GM23338 (cell line): ENCODE measurements around the gene CUL7. TPM values are rescaled to one million over a fixed set of nuclear protein-coding genes. Genes with fewer than 3 reads are reported as not detected.

ENCODE experiments used
- ATAC-seq: fragments of 200-7000 bp; cut with Tn5 transposase; 3 replicates; pipeline ENCODE4 v1.9.1; 2020
- DNase-seq: peaks from one replicate; pipeline ENCODE4 v3.0.0-alpha.2; 2015; ENCODE audit warnings: low spot score
- H2AFZ ChIP-seq: fragments of 200-600 bp; sonication (generic); 2 replicates; pipeline ENCODE4 v1.8.0; 2016; ENCODE audit warnings: antibody characterized with exemption, mild to moderate bottlenecking, moderate library complexity
- H3F3A ChIP-seq: fragments of 200-600 bp; sonication (generic); replicated peaks from 2 replicates; pipeline ENCODE4 v1.8.0; 2017; ENCODE audit warnings: antibody characterized with exemption, mixed run types, low read depth
- H3K27ac ChIP-seq: fragments of 200-600 bp; sonication (generic); 2 replicates; pipeline ENCODE4 v1.6.1; 2016; ENCODE audit warnings: low read depth
- H3K27me3 ChIP-seq: fragments of 200-600 bp; sonication (generic); 2 replicates; pipeline ENCODE4 v1.8.0; 2016; ENCODE audit warnings: mild to moderate bottlenecking, mixed run types, moderate library complexity; ENCODE audit not compliant: insufficient read depth
- H3K36me3 ChIP-seq: fragments of 200-600 bp; sonication (generic); 2 replicates; pipeline ENCODE4 v1.8.0; 2016; ENCODE audit warnings: mild to moderate bottlenecking; ENCODE audit not compliant: insufficient read depth
- H3K4me1 ChIP-seq: fragments of 200-600 bp; sonication (generic); 2 replicates; pipeline ENCODE4 v1.8.0; 2016; ENCODE audit warnings: mild to moderate bottlenecking, moderate library complexity; ENCODE audit not compliant: insufficient read depth
- H3K4me2 ChIP-seq: fragments of 200-600 bp; sonication (generic); 2 replicates; pipeline ENCODE4 v1.7.1; 2017; ENCODE audit warnings: mixed run types
- H3K4me3 ChIP-seq: fragments of 200-600 bp; sonication (generic); 2 replicates; pipeline ENCODE4 v1.6.1; 2016; ENCODE audit warnings: mixed run types
- H3K79me2 ChIP-seq: fragments of 200-600 bp; sonication (generic); replicated peaks from 2 replicates; pipeline ENCODE4 v1.8.0; 2017; ENCODE audit warnings: mild to moderate bottlenecking; ENCODE audit not compliant: insufficient read depth
- H3K9me2 ChIP-seq: fragments of 200-600 bp; sonication (generic); 2 replicates; pipeline ENCODE4 v1.8.0; 2017; ENCODE audit not compliant: insufficient read depth
- H4K20me1 ChIP-seq: fragments of 200-600 bp; sonication (generic); replicated peaks from 2 replicates; pipeline ENCODE4 v1.8.0; 2017; ENCODE audit warnings: mild to moderate bottlenecking; ENCODE audit not compliant: insufficient read depth
- H3K27ac Mint-ChIP-seq: 2 replicates; pipeline ENCODE4 v1.8.0; 2020; ENCODE audit warnings: inconsistent platforms, mild to moderate bottlenecking, moderate library complexity, mixed read lengths
- H3K27me3 Mint-ChIP-seq: 3 replicates; pipeline ENCODE4 v1.8.0; 2022; ENCODE audit warnings: low read depth, mild to moderate bottlenecking, moderate library complexity, mixed read lengths, inconsistent platforms; ENCODE audit not compliant: insufficient read depth, poor library complexity
- H3K36me3 Mint-ChIP-seq: 3 replicates; pipeline ENCODE4 v1.8.0; 2021; ENCODE audit warnings: low read depth, mild to moderate bottlenecking, inconsistent platforms, moderate library complexity, mixed read lengths
- H3K4me1 Mint-ChIP-seq: 3 replicates; pipeline ENCODE4 v1.8.0; 2020; ENCODE audit warnings: mild to moderate bottlenecking, inconsistent platforms, mixed read lengths
- H3K4me3 Mint-ChIP-seq: 3 replicates; pipeline ENCODE4 v1.8.0; 2021; ENCODE audit warnings: moderate library complexity, mild to moderate bottlenecking, inconsistent platforms, mixed read lengths
- H3K9me3 Mint-ChIP-seq: 3 replicates; pipeline ENCODE4 v1.8.0; 2020; ENCODE audit warnings: moderate library complexity, mild to moderate bottlenecking, inconsistent platforms, mixed read lengths
- CREB1 ChIP-seq: fragments of 250-450 bp; sonication (Bioruptor Pico); IDR thresholded peaks from 2 replicates; pipeline ENCODE4 v1.5.0; 2020; ENCODE audit warnings: low read depth, mild to moderate bottlenecking, moderate library complexity
- EZH2 ChIP-seq: fragments of 200-600 bp; sonication (generic); IDR thresholded peaks from one replicate; pipeline ENCODE4 v1.8.0; 2017; ENCODE audit warnings: antibody characterized with exemption, mild to moderate bottlenecking, low read depth; ENCODE audit not compliant: unreplicated experiment
- NANOG ChIP-seq: IDR thresholded peaks from 2 replicates; pipeline ENCODE4 v1.6.1; 2016; ENCODE audit warnings: antibody characterized with exemption, borderline replicate concordance
- ZNF114 ChIP-seq: fragments of 250-450 bp; sonication (Bioruptor Pico); IDR thresholded peaks from 2 replicates; pipeline ENCODE4 v1.5.0; 2020; ENCODE audit warnings: mild to moderate bottlenecking, moderate library complexity
- polyA plus RNA-seq: library from polyadenylated mRNA; unstranded; fragments of >200 nt; fragmentation: Nextera tagmentation; extraction: Ambion mirVana; gene quantifications from 2 replicates; pipeline ENCODE4 v1.2.1, GENCODE V29; 2016
- total RNA-seq: library from RNA; depleted of rRNA; stranded (reverse); fragments of >200 nt; shearing (Covaris generic); gene quantifications from 2 replicates; pipeline ENCODE4 v1.2.3, GENCODE V29; 2014
- TF ChIP-seq, protein P1 (sequence below): fragments of 250-450 bp; sonication (Bioruptor Pico); IDR thresholded peaks from 2 replicates; pipeline ENCODE4 v1.5.0; 2020; ENCODE audit warnings: mild to moderate bottlenecking, moderate library complexity
- TF ChIP-seq, protein P2 (sequence below), 2 experiments: fragments of 200-600 bp in 1 of 2; sonication (generic) in 1 of 2; conservative IDR thresholded peaks; 2 replicates each; pipeline versions ENCODE4 v1.5.1 to v1.6.1; 2016 to 2017; ENCODE audit warnings: antibody characterized with exemption in 2 of 2, low read depth in 2 of 2, mild to moderate bottlenecking in 2 of 2, moderate library complexity in 1 of 2

Gene CUL7
- total and polyA plus RNA-seq, 2 experiments from 2014 or later = 3.4 to 13.2 TPM

DNA sequence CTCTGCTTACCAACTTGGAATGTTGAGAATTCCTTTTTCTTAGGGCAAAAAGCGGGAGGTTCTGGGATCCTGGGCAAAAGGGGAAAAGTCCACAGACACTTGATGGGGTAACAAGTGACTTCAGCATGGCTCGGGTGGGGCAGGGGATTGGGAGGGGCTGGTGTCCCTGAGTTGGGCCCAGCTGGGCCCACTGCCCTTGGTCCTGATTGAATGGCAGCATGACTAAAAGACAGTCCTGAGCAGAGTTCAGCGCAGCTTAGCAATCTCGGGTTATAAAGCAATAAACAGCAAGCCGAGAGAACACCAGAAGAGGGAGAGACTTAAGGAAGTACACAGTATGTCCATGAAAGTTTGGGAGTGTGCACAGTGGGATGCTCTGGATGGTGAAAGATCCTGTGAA, 63.7 kb downstream of the CUL7 start (continued):
- TF ChIP-seq, protein P1, sequence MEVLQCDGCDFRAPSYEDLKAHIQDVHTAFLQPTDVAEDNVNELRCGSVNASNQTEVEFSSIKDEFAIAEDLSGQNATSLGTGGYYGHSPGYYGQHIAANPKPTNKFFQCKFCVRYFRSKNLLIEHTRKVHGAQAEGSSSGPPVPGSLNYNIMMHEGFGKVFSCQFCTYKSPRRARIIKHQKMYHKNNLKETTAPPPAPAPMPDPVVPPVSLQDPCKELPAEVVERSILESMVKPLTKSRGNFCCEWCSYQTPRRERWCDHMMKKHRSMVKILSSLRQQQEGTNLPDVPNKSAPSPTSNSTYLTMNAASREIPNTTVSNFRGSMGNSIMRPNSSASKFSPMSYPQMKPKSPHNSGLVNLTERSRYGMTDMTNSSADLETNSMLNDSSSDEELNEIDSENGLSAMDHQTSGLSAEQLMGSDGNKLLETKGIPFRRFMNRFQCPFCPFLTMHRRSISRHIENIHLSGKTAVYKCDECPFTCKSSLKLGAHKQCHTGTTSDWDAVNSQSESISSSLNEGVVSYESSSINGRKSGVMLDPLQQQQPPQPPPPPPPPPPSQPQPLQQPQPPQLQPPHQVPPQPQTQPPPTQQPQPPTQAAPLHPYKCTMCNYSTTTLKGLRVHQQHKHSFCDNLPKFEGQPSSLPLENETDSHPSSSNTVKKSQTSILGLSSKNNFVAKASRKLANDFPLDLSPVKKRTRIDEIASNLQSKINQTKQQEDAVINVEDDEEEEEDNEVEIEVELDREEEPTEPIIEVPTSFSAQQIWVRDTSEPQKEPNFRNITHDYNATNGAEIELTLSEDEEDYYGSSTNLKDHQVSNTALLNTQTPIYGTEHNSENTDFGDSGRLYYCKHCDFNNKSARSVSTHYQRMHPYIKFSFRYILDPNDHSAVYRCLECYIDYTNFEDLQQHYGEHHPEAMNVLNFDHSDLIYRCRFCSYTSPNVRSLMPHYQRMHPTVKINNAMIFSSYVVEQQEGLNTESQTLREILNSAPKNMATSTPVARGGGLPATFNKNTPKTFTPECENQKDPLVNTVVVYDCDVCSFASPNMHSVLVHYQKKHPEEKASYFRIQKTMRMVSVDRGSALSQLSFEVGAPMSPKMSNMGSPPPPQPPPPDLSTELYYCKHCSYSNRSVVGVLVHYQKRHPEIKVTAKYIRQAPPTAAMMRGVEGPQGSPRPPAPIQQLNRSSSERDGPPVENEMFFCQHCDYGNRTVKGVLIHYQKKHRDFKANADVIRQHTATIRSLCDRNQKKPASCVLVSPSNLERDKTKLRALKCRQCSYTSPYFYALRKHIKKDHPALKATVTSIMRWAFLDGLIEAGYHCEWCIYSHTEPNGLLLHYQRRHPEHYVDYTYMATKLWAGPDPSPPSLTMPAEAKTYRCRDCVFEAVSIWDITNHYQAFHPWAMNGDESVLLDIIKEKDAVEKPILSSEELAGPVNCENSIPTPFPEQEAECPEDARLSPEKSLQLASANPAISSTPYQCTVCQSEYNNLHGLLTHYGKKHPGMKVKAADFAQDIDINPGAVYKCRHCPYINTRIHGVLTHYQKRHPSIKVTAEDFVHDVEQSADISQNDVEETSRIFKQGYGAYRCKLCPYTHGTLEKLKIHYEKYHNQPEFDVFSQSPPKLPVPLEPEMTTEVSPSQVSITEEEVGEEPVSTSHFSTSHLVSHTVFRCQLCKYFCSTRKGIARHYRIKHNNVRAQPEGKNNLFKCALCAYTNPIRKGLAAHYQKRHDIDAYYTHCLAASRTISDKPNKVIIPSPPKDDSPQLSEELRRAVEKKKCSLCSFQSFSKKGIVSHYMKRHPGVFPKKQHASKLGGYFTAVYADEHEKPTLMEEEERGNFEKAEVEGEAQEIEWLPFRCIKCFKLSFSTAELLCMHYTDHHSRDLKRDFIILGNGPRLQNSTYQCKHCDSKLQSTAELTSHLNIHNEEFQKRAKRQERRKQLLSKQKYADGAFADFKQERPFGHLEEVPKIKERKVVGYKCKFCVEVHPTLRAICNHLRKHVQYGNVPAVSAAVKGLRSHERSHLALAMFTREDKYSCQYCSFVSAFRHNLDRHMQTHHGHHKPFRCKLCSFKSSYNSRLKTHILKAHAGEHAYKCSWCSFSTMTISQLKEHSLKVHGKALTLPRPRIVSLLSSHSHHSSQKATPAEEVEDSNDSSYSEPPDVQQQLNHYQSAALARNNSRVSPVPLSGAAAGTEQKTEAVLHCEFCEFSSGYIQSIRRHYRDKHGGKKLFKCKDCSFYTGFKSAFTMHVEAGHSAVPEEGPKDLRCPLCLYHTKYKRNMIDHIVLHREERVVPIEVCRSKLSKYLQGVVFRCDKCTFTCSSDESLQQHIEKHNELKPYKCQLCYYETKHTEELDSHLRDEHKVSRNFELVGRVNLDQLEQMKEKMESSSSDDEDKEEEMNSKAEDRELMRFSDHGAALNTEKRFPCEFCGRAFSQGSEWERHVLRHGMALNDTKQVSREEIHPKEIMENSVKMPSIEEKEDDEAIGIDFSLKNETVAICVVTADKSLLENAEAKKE = no peak

DNA sequence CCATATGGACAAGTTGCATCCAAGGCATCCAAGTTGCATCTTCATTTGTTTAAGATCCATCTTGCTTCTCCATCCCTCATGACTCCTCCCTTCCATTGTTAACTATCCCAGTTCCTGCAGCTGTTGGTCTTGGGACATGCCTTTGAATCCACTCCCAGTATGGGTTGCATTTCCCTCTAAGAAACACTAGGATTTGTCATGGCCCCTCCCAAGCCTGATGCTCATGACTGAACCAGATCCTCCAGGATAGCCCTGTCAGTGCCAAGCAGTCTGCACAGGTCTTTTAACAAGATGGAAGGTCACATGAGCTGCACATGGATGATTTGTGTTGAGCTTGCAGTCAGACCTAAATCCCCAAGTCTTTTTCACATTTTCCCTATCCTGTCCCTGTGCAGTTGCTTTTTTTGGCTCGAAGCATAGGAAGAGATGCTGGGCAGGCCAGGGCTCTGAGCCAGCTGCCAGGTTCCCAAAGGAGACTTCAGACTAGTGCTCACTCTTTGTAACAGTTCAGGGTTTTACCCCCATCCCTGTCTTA, 65.1 kb downstream of the CUL7 start:
- peak; percentile 7 for DNase-seq
- no peak for ATAC-seq
- Histone ChIP-seq H4K20me1 (peaks cover 15% of the 10 kb centered on the region), H3F3A (0 out of 2 replicates have a peak, but pooled peaks cover 4% of the 10 kb centered on the region), H3K27me3 (no peaks in the 10 kb centered on the region), H3K4me2 (no peak overlapping the region), H2AFZ (no peak overlapping the region), H3K9me2 (no peaks in the 10 kb centered on the region), H3K79me2 (peaks cover 17% of the 10 kb centered on the region), H3K36me3 (0 out of 2 replicates have a peak, but pooled peaks cover 5% of the 10 kb centered on the region), H3K27ac (no peak overlapping the region), H3K4me1 (peaks cover 9% of the 10 kb centered on the region; the same call in 1 of the 2 replicates), H3K4me3 (no peak overlapping the region)
- no peaks in the 10 kb centered on the region for H3K9me3 Mint-ChIP-seq
- no peak overlapping the region for H3K27ac Mint-ChIP-seq
- peaks cover 18% of the 10 kb centered on the region for H3K4me1 Mint-ChIP-seq
- no peak overlapping the region for H3K4me3 Mint-ChIP-seq
- H3K36me3 Mint-ChIP-seq = peaks cover 19% of the 10 kb centered on the region; the same call in 2 of the 3 replicates
- peaks cover 8% of the 10 kb centered on the region for H3K27me3 Mint-ChIP-seq
- TF ChIP-seq, protein P1 = no peak
- TF ChIP-seq NANOG (no peak), ZNF114 (no peak), CREB1 (CRISPR knock-in tag) (no peak), EZH2 (no peak)
- TF ChIP-seq, protein P2, sequence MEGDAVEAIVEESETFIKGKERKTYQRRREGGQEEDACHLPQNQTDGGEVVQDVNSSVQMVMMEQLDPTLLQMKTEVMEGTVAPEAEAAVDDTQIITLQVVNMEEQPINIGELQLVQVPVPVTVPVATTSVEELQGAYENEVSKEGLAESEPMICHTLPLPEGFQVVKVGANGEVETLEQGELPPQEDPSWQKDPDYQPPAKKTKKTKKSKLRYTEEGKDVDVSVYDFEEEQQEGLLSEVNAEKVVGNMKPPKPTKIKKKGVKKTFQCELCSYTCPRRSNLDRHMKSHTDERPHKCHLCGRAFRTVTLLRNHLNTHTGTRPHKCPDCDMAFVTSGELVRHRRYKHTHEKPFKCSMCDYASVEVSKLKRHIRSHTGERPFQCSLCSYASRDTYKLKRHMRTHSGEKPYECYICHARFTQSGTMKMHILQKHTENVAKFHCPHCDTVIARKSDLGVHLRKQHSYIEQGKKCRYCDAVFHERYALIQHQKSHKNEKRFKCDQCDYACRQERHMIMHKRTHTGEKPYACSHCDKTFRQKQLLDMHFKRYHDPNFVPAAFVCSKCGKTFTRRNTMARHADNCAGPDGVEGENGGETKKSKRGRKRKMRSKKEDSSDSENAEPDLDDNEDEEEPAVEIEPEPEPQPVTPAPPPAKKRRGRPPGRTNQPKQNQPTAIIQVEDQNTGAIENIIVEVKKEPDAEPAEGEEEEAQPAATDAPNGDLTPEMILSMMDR (conservative IDR thresholded peaks at IDR 0.05; ENCODE audit: low read depth in 2 of 2) = no peak
